ENCODE results near the gene NDUFB8. TPM values are rescaled to one million over a fixed set of nuclear protein-coding genes. Genes with fewer than 3 reads are reported as not detected.

Gene NDUFB8
- total RNA-seq: 133 TPM

GRCh38 chr10:100529475-100530298, at the start of gene NDUFB8:
TSS of gene NDUFB8 (minus strand) at chr10:100529871. CDS start at chr10:100529851, 20 bp downstream.

GRCh38 chr10:100535715-100536353, 6.2 kb upstream of the NDUFB8 start, which contains the start of gene HIF1AN:
TSS of gene HIF1AN (plus strand) at chr10:100535943. CDS start at chr10:100535959, 16 bp downstream.

GRCh38 chr10:100519311-100520051, 10.2 kb downstream of the NDUFB8 start, which contains the start of gene SEC31B:
TSS of gene SEC31B (minus strand) at chr10:100519861. CDS start at chr10:100516952, 2,909 bp downstream.

Other genes starting within 250 kb of the NDUFB8 start
- gene BLOC1S2, start 243.2 kb downstream of the NDUFB8 start, total RNA-seq: 32.9 TPM
- not detected for gene PKD2L1, start 199.6 kb downstream of the NDUFB8 start, total RNA-seq
- 152 TPM for gene SCD, start 182.6 kb downstream of the NDUFB8 start, total RNA-seq
- gene WNT8B, start 66.9 kb downstream of the NDUFB8 start, total RNA-seq: 0.31 TPM
- gene SEC31B, start 10.0 kb downstream of the NDUFB8 start, total RNA-seq: 18.2 TPM
- 26.9 TPM for gene HIF1AN, start 6.1 kb upstream of the NDUFB8 start, total RNA-seq
- gene PAX2, start 215.7 kb upstream of the NDUFB8 start, total RNA-seq: not detected